ENCODE data around the gene AXIN1.

DNA sequence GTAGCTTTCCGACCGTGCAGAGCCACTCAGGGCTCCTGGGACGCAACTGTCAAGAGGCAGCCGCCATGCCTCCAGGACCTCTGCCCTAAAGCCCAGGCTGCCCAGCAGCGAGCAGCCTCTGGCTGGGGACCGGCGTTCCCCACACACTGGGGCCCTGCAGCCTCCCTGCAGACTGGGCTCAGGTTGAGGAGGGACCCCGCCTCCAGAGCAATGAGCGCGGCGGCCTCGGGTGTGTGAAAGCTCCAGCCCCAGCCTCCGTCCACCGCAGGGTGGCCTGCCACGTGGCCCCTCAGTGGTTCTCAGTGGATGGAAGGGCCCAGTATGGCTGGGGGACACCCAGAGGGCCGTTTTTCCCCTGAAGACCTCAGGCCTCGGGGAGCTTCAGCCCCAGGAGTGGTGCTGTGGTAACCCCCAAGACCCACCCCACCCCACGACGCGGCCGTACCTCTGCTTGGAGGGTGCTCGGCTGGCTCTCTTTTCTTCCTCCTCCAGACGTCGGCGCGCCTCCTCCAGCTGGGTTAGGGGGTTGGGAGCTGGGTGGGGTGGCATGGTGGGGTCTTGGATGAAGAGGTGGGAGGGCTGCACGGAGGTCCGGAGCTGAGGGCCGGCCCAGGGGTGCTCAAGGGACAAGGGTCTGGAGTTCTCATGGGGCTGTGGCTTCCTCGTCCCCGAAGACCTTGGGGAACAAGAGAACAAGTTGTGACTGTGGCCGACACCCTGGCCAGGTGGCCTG is 59.3 kb downstream of the AXIN1 start:
- TF ChIP-seq POLR2A (IDR thresholded peaks at IDR 0.05) (no peak), EP300 (IDR thresholded peaks at IDR 0.05) (no peak)
- TF ChIP-seq, protein P1, sequence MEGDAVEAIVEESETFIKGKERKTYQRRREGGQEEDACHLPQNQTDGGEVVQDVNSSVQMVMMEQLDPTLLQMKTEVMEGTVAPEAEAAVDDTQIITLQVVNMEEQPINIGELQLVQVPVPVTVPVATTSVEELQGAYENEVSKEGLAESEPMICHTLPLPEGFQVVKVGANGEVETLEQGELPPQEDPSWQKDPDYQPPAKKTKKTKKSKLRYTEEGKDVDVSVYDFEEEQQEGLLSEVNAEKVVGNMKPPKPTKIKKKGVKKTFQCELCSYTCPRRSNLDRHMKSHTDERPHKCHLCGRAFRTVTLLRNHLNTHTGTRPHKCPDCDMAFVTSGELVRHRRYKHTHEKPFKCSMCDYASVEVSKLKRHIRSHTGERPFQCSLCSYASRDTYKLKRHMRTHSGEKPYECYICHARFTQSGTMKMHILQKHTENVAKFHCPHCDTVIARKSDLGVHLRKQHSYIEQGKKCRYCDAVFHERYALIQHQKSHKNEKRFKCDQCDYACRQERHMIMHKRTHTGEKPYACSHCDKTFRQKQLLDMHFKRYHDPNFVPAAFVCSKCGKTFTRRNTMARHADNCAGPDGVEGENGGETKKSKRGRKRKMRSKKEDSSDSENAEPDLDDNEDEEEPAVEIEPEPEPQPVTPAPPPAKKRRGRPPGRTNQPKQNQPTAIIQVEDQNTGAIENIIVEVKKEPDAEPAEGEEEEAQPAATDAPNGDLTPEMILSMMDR (IDR thresholded peaks at IDR 0.05), result no peak
